Keratinocyte (primary cell): Measurements from ENCODE around the gene PSMC1. TPM values are rescaled to one million over a fixed set of nuclear protein-coding genes. Genes with fewer than 3 reads are reported as not detected.
"Not testable (repeated sequence)": the region's sequence is repeated elsewhere in the genome, so short reads cannot be mapped to it uniquely, and the experiment has no call there.

Experiments
- DNase-seq: peaks from one replicate; pipeline ENCODE4 v3.0.0-alpha.2; 2011; ENCODE audit warnings: low read depth, missing footprints, low spot score
- FAIRE-seq: peaks from 2 replicates; lab custom pipeline; 2011; peaks lifted over from hg19 to GRCh38; lab: Jason Lieb, UNC
- H2AFZ ChIP-seq: 2 replicates; pipeline ENCODE4 v1.6.0; 2012; ENCODE audit warnings: low read length, control low read depth, inconsistent platforms; ENCODE audit not compliant: control insufficient read depth
- H3K27ac ChIP-seq: 2 replicates; pipeline ENCODE4 v1.5.1; 2011; ENCODE audit warnings: low read length; ENCODE audit not compliant: control insufficient read depth, insufficient read depth
- H3K27me3 ChIP-seq: 3 replicates; pipeline ENCODE4 v1.6.0; 2011; ENCODE audit warnings: low read length; ENCODE audit not compliant: control insufficient read depth, insufficient read depth; ENCODE audit errors: extremely low read depth
- H3K36me3 ChIP-seq, 2 experiments: 2 replicates in 1 of 2; 3 replicates in 1 of 2; pipeline ENCODE4 v1.5.1; 2011; ENCODE audit warnings: low read length in 2 of 2, mild to moderate bottlenecking in 1 of 2; ENCODE audit not compliant: control insufficient read depth in 2 of 2, insufficient read depth in 2 of 2; ENCODE audit errors: extremely low read depth in 1 of 2
- H3K4me1 ChIP-seq: 3 replicates; pipeline ENCODE4 v1.5.1; 2011; ENCODE audit warnings: low read length; ENCODE audit not compliant: control insufficient read depth, insufficient read depth; ENCODE audit errors: extremely low read depth
- H3K4me2 ChIP-seq: 3 replicates; pipeline ENCODE4 v1.6.0; 2011; ENCODE audit warnings: low read depth, low read length; ENCODE audit not compliant: control insufficient read depth, insufficient read depth; ENCODE audit errors: extremely low read depth
- H3K4me3 ChIP-seq, 3 experiments: fragments of 200-600 bp in 1 of 3; sonication (generic) in 1 of 3; 2 replicates in 2 of 3; 3 replicates in 1 of 3; pipeline ENCODE4 v1.5.1; 2011 to 2016; ENCODE audit warnings: low read length in 3 of 3, mild to moderate bottlenecking in 3 of 3, control low read depth in 2 of 3, inconsistent platforms in 1 of 3, low read depth in 1 of 3, mixed read lengths in 1 of 3, mixed run types in 1 of 3, moderate library complexity in 1 of 3; ENCODE audit not compliant: control insufficient read depth in 2 of 3, insufficient read depth in 2 of 3; ENCODE audit errors: extremely low read depth in 1 of 3
- H3K79me2 ChIP-seq: 2 replicates; pipeline ENCODE4 v1.6.0; 2012; ENCODE audit warnings: low read length; ENCODE audit not compliant: control insufficient read depth, insufficient read depth
- H3K9ac ChIP-seq: 3 replicates; pipeline ENCODE4 v1.6.0; 2011; ENCODE audit warnings: low read length; ENCODE audit not compliant: control insufficient read depth, insufficient read depth; ENCODE audit errors: extremely low read depth
- H3K9me1 ChIP-seq: 3 replicates; pipeline ENCODE4 v1.6.0; 2011; ENCODE audit warnings: low read length; ENCODE audit not compliant: control insufficient read depth, insufficient read depth; ENCODE audit errors: extremely low read depth
- H3K9me3 ChIP-seq: 2 replicates; pipeline ENCODE4 v1.5.1; 2012; ENCODE audit warnings: low read depth, low read length; ENCODE audit not compliant: control insufficient read depth
- H4K20me1 ChIP-seq: 3 replicates; pipeline ENCODE4 v1.6.0; 2011; ENCODE audit warnings: low read length; ENCODE audit not compliant: control insufficient read depth, insufficient read depth; ENCODE audit errors: extremely low read depth
- CTCF ChIP-seq, 3 experiments: IDR thresholded peaks in 1 of 3; conservative IDR thresholded peaks in 1 of 3; optimal IDR thresholded peaks in 1 of 3; 2 replicates in 2 of 3; 3 replicates in 1 of 3; pipeline versions ENCODE3 to v1.5.1; 2011; ENCODE audit warnings: low read length in 3 of 3, mild to moderate bottlenecking in 3 of 3, moderate library complexity in 2 of 3, control low read depth in 1 of 3, inconsistent platforms in 1 of 3; ENCODE audit not compliant: insufficient read depth in 2 of 3; ENCODE audit errors: extremely low read depth in 1 of 3
- EZH2 ChIP-seq: IDR thresholded peaks from one replicate; pipeline ENCODE4 v1.6.1; 2012; ENCODE audit warnings: inconsistent platforms, mild to moderate bottlenecking, low read length, moderate library complexity
- dilution Hi-C: fragments of 300-500 bp; cut with MboI; formaldehyde crosslinking; loops from one replicate; pipeline ENCODE4 v1.7.0; 2020; ENCODE audit warnings: low sequenced_read_pairs; ENCODE audit not compliant: extremely low pct_ligation_motif_present
- polyA plus RNA-seq, 5 experiments: library from polyadenylated mRNA; depleted of rRNA in 3 of 5; stranded (reverse) in 3 of 5; stranded (forward) in 1 of 5; unstranded in 1 of 5; fragments of >200 nt; gene quantifications; 1 replicate in 1 of 5; 2 replicates in 3 of 5; 3 replicates in 1 of 5; pipeline versions ENCODE4 v1.2.1 to v1.2.3, GENCODE V29; 2011 to 2012; ENCODE audit warnings: missing spikeins in 2 of 5, low read depth in 1 of 5, low replicate concordance in 1 of 5

Gene PSMC1
- polyA plus RNA-seq, 1 donor (not counting 4 experiments of a cell fraction or from before 2014, with no cell fraction given): 234 TPM

- no peak overlapping the region for H3K27ac ChIP-seq
- H3K4me2 ChIP-seq: no peak overlapping the region
- no peaks in the 10 kb centered on the region for H4K20me1 ChIP-seq
- dilution Hi-C loops: no loop called here
- H2AFZ ChIP-seq: no peak overlapping the region
- no peaks in the 10 kb centered on the region for H3K79me2 ChIP-seq
- H3K4me1 ChIP-seq: no peaks in the 10 kb centered on the region
- no peaks in the 10 kb centered on the region for H3K36me3 ChIP-seq
- DNase-seq (no peak), FAIRE-seq (no peak)
- peaks cover 2% of the 10 kb centered on the region for H3K9me3 ChIP-seq
- no peak for TF ChIP-seq CTCF (optimal IDR thresholded peaks at IDR 0.05 in 1 of 3, IDR thresholded peaks at IDR 0.05 in 1 of 3, conservative IDR thresholded peaks at IDR 0.05 in 1 of 3; ENCODE audit: extremely low read depth in 1 of 3, insufficient read depth in 2 of 3, low read length in 3 of 3)
- no peak for TF ChIP-seq EZH2
- H3K9me1 ChIP-seq: no peaks in the 10 kb centered on the region
- H3K27me3 ChIP-seq: no peaks in the 10 kb centered on the region
- no peak overlapping the region for H3K9ac ChIP-seq
- H3K4me3 ChIP-seq: no peak overlapping the region
These were observed 13.9 kb upstream of the PSMC1 start for GRCh38 chr14:90242444-90242843.

GRCh38 chr14:90246936-90247335 lies 9.4 kb upstream of the PSMC1 start:
- Histone ChIP-seq H3K4me2 (no peak overlapping the region), H3K9me3 (no peaks in the 10 kb centered on the region), H3K4me1 (no peaks in the 10 kb centered on the region), H3K9ac (no peak overlapping the region), H3K4me3 (no peak overlapping the region), H3K9me1 (no peaks in the 10 kb centered on the region), H3K27me3 (no peaks in the 10 kb centered on the region), H3K36me3 (no peaks in the 10 kb centered on the region), H4K20me1 (no peaks in the 10 kb centered on the region), H3K79me2 (no peaks in the 10 kb centered on the region), H2AFZ (no peak overlapping the region), H3K27ac (no peak overlapping the region)
- DNase-seq (no peak), FAIRE-seq (no peak)
- TF ChIP-seq EZH2 (no peak), CTCF (optimal IDR thresholded peaks at IDR 0.05 in 1 of 3, IDR thresholded peaks at IDR 0.05 in 1 of 3, conservative IDR thresholded peaks at IDR 0.05 in 1 of 3; ENCODE audit: extremely low read depth in 1 of 3, insufficient read depth in 2 of 3, low read length in 3 of 3) (no peak)
- dilution Hi-C loops: no loop called here

- H2AFZ ChIP-seq, H3K79me2 ChIP-seq, H3K9me1 ChIP-seq, H3K4me3 ChIP-seq, DNase-seq, H3K4me2 ChIP-seq, H3K27me3 ChIP-seq, H3K27ac ChIP-seq, FAIRE-seq, H4K20me1 ChIP-seq, dilution Hi-C loops, H3K9me3 ChIP-seq, H3K9ac ChIP-seq, H3K36me3 ChIP-seq, H3K4me1 ChIP-seq: not testable (repeated sequence)
These were observed 8.9 kb upstream of the PSMC1 start for GRCh38 chr14:90247441-90247840.
